IPS-18a (cell line): ENCODE data around the gene KCNJ9.

Experiments
- H3K27ac ChIP-seq: one replicate; pipeline ENCODE4 v1.5.1; 2013; ENCODE audit warnings: low read length
- H3K27me3 ChIP-seq: one replicate; pipeline ENCODE4 v1.6.1; 2013; ENCODE audit warnings: mild to moderate bottlenecking, low read length; ENCODE audit not compliant: control insufficient read depth, insufficient read depth
- H3K36me3 ChIP-seq: one replicate; pipeline ENCODE4 v1.6.1; 2013; ENCODE audit warnings: low read depth, low read length; ENCODE audit not compliant: control insufficient read depth
- H3K4me1 ChIP-seq: one replicate; pipeline ENCODE4 v1.6.1; 2013; ENCODE audit warnings: low read depth, low read length; ENCODE audit not compliant: control insufficient read depth
- H3K4me3 ChIP-seq: one replicate; pipeline ENCODE4 v1.5.1; 2013; ENCODE audit warnings: low read length
- H3K9ac ChIP-seq: one replicate; pipeline ENCODE4 v1.6.1; 2013; ENCODE audit warnings: mild to moderate bottlenecking, low read length, moderate library complexity
- H3K9me3 ChIP-seq: one replicate; pipeline ENCODE4 v1.6.1; 2013; ENCODE audit warnings: low read depth, low read length; ENCODE audit not compliant: control insufficient read depth

The KCNJ9 gene

GRCh38 chr1:160114085-160114484 is 32.7 kb downstream of the KCNJ9 start:
- Histone ChIP-seq H3K9me3 (no peaks in the 10 kb centered on the region), H3K27ac (no peak overlapping the region), H3K27me3 (no peaks in the 10 kb centered on the region), H3K4me1 (peaks cover 64% of the 10 kb centered on the region), H3K36me3 (no peaks in the 10 kb centered on the region), H3K9ac (no peak overlapping the region), H3K4me3 (no peak overlapping the region)

- Histone ChIP-seq H3K27ac (no peak within 1 kb of the TSS), H3K4me1 (peaks cover 48% of the 10 kb centered on the region), H3K27me3 (no peaks in the 10 kb centered on the region), H3K36me3 (no peaks in the 10 kb centered on the region), H3K9me3 (no peaks in the 10 kb centered on the region), H3K9ac (peak within 1 kb of the TSS; percentile 21), H3K4me3 (peak within 1 kb of the TSS; percentile 60)
Measured at GRCh38 chr1:160115545-160116282, 34.4 kb downstream of the KCNJ9 start, which contains the start of gene ATP1A2. Gene ATP1A2 (plus strand): TSS chr1:160115759. CDS start chr1:160115862, 103 bp downstream.

- Histone ChIP-seq H3K27ac (no peak overlapping the region), H3K9me3 (no peaks in the 10 kb centered on the region), H3K36me3 (no peaks in the 10 kb centered on the region), H3K27me3 (no peaks in the 10 kb centered on the region), H3K4me3 (peak overlapping the region; percentile 60), H3K9ac (peak overlapping the region; percentile 21), H3K4me1 (peaks cover 48% of the 10 kb centered on the region)
Measured at GRCh38 chr1:160116283-160117147, 35.2 kb downstream of the KCNJ9 start.

- Histone ChIP-seq H3K27me3 (no peaks in the 10 kb centered on the region), H3K4me3 (peak overlapping the region; percentile 60), H3K4me1 (peaks cover 48% of the 10 kb centered on the region), H3K9me3 (no peaks in the 10 kb centered on the region), H3K36me3 (no peaks in the 10 kb centered on the region), H3K9ac (peak overlapping the region; percentile 41), H3K27ac (no peak overlapping the region)
Measured at GRCh38 chr1:160117300-160117699, 36.0 kb downstream of the KCNJ9 start.

GRCh38 chr1:160117709-160118183 is 36.4 kb downstream of the KCNJ9 start:
- Histone ChIP-seq H3K36me3 (peaks cover 4% of the 10 kb centered on the region), H3K27me3 (no peaks in the 10 kb centered on the region), H3K27ac (no peak overlapping the region), H3K9me3 (no peaks in the 10 kb centered on the region), H3K4me3 (peak overlapping the region; percentile 60), H3K4me1 (peaks cover 48% of the 10 kb centered on the region), H3K9ac (peak overlapping the region; percentile 41)

- H3K27me3 ChIP-seq = no peaks in the 10 kb centered on the region
- H3K9me3 ChIP-seq = no peaks in the 10 kb centered on the region
- H3K9ac ChIP-seq = no peak overlapping the region
- no peak overlapping the region for H3K4me3 ChIP-seq
- H3K36me3 ChIP-seq = peaks cover 13% of the 10 kb centered on the region
- peaks cover 43% of the 10 kb centered on the region for H3K4me1 ChIP-seq
- no peak overlapping the region for H3K27ac ChIP-seq
Measured at GRCh38 chr1:160118928-160119327, 37.6 kb downstream of the KCNJ9 start.

GRCh38 chr1:160120797-160121196 is 39.5 kb downstream of the KCNJ9 start:
- peaks cover 26% of the 10 kb centered on the region for H3K36me3 ChIP-seq
- no peak overlapping the region for H3K4me3 ChIP-seq
- no peaks in the 10 kb centered on the region for H3K9me3 ChIP-seq
- H3K27ac ChIP-seq = no peak overlapping the region
- no peaks in the 10 kb centered on the region for H3K27me3 ChIP-seq
- H3K4me1 ChIP-seq = peaks cover 29% of the 10 kb centered on the region
- no peak overlapping the region for H3K9ac ChIP-seq

- Histone ChIP-seq H3K27me3 (no peaks in the 10 kb centered on the region), H3K9ac (no peak overlapping the region), H3K27ac (no peak overlapping the region), H3K36me3 (peaks cover 29% of the 10 kb centered on the region), H3K4me3 (no peak overlapping the region), H3K4me1 (peaks cover 25% of the 10 kb centered on the region), H3K9me3 (no peaks in the 10 kb centered on the region)
Measured at GRCh38 chr1:160121388-160121787, 40.0 kb downstream of the KCNJ9 start.

GRCh38 chr1:160122978-160123495 is 41.7 kb downstream of the KCNJ9 start:
- Histone ChIP-seq H3K9me3 (no peaks in the 10 kb centered on the region), H3K9ac (no peak overlapping the region), H3K36me3 (peaks cover 44% of the 10 kb centered on the region), H3K4me1 (peaks cover 9% of the 10 kb centered on the region), H3K4me3 (no peak overlapping the region), H3K27me3 (no peaks in the 10 kb centered on the region), H3K27ac (no peak overlapping the region)

- Histone ChIP-seq H3K4me1 (peaks cover 2% of the 10 kb centered on the region), H3K27ac (no peak overlapping the region), H3K4me3 (no peak overlapping the region), H3K36me3 (peaks cover 51% of the 10 kb centered on the region), H3K9ac (no peak overlapping the region), H3K27me3 (no peaks in the 10 kb centered on the region), H3K9me3 (no peaks in the 10 kb centered on the region)
Measured at GRCh38 chr1:160123726-160124125, 42.4 kb downstream of the KCNJ9 start.

- H3K4me1 ChIP-seq = no peaks in the 10 kb centered on the region
- no peak overlapping the region for H3K9ac ChIP-seq
- no peak overlapping the region for H3K4me3 ChIP-seq
- H3K27me3 ChIP-seq = no peaks in the 10 kb centered on the region
- no peaks in the 10 kb centered on the region for H3K9me3 ChIP-seq
- H3K36me3 ChIP-seq = peaks cover 62% of the 10 kb centered on the region
- H3K27ac ChIP-seq = no peak overlapping the region
Measured at GRCh38 chr1:160124705-160125478, 43.6 kb downstream of the KCNJ9 start.
